Stimulated activated CD4-positive, alpha-beta T cell treated with anti-CD3 and anti-CD28 coated beads, Interleukin-1b, Interleukin-23, amount 100 ng/mL, for 1 hour (primary cell): ENCODE measurements around the gene SEC14L5.
"Not testable (repeated sequence)": the region's sequence is repeated elsewhere in the genome, so short reads cannot be mapped to it uniquely, and the experiment has no call there.

ENCODE experiments used
- DNase-seq, 2 donors: peaks; one replicate each; pipeline ENCODE4 v3.0.0-alpha.2; 2020; ENCODE audit warnings: low read depth in 2 of 2

SEC14L5 gene

DNA sequence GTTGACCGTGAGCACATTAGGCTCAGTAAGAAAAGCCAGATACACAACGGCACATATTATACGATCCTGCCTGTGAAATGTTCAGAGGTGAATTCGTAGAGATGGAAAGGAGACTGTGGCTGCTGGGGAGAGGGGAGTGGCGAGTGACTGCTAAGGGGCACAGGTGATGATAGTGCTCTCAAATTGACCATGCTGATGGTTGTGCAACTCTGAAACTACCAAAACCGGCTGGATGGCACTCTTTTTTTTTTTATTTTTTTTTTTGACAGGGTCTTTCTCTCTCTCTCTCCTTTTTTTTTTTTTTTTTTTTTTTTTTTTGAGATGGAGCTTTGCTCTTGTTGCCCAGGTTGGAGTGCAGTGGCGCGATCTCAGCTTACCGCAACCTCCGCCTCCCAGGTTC, 8.1 kb upstream of the SEC14L5 start:
- no peak for DNase-seq

GRCh38 chr16:4951583-4951982, 6.5 kb upstream of the SEC14L5 start:
- not testable (repeated sequence) for DNase-seq

GRCh38 chr16:4954714-4955113, 3.4 kb upstream of the SEC14L5 start:
- no peak for DNase-seq

DNA sequence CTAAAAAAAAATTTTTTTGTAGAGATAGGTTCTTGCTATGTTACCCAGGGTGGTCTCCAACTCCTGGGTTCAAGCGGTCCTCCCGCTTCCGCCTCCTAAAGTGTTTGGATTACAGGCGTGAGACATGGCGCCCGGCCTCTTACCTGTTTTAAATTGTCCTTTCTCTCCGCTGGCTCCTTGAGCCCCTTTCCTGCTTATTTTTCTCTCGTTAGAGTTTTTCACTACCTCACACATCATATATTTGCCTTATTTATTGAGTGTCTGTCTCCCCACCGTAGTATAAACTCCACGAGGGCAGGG, 760 bp upstream of the SEC14L5 start:
- no peak for DNase-seq

DNA sequence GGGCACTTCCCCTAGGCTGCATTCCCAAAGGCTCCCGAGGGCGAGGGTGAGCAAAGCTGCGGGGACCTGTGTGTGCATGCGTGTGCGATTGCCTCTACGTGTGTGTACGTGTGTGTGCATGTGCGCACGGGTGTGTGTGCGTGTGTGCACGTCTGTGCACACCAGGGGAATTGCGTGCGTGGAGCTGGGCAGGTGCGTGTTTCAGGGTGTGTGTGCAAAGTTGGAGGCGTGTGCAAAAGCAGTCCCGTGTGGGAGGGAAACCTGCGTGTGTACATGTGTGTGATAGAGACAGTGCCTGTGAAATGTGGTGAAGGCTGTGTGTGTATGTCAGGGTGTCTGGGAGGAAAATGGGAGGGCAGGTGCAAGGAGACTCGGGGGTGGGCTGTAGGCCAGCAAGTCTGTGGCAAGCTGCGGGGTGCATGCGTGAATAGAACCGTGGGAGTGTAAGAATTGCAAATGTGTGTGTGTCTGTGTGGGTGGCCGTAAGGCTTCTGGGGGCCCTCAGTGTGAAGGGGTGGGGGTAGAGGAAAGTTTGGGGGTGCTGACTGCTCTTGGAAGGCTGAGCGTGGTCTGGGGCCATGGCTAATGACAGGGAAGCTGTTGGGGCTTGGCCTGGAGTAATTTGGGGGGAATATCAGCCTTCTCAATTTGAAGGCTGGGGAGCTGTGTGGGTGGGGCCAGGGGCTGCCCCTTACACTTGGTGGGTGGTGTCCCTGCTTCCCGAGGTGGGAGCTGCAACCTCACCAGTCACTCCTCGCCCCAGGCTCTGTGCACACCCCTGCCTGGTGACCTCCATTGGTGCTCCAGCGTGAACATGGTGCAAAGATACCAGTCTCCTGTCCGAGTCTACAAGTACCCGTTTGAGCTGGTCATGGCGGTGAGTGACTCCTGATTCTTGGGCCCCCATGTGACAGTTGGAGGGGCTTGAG, 644 bp downstream of the SEC14L5 start:
- no peak for DNase-seq

- no peak for DNase-seq
Measured at GRCh38 chr16:4960579-4960978, 2.4 kb downstream of the SEC14L5 start.

GRCh38 chr16:4962716-4963115, 4.6 kb downstream of the SEC14L5 start:
- DNase-seq = no peak

DNA sequence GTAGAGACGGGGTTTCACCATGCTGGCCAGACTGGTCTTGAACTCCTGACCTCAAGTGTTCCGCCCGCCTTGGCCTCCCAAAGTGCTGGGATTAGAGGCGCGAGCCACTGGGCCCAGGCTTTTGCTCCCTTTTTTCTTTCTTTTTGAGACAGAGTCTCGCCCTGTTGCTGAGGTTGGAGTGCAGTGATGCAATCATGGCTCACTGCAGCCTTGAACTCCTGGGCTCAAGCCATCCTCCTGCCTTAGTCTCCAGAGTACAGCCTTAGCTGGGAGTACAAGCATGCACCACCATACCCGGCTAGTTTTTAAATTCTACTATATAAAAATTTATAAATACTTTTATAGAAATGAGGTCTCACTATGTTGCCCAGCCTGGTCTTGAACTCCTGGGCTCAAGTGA, 5.4 kb downstream of the SEC14L5 start:
- DNase-seq = not testable (repeated sequence)

DNA sequence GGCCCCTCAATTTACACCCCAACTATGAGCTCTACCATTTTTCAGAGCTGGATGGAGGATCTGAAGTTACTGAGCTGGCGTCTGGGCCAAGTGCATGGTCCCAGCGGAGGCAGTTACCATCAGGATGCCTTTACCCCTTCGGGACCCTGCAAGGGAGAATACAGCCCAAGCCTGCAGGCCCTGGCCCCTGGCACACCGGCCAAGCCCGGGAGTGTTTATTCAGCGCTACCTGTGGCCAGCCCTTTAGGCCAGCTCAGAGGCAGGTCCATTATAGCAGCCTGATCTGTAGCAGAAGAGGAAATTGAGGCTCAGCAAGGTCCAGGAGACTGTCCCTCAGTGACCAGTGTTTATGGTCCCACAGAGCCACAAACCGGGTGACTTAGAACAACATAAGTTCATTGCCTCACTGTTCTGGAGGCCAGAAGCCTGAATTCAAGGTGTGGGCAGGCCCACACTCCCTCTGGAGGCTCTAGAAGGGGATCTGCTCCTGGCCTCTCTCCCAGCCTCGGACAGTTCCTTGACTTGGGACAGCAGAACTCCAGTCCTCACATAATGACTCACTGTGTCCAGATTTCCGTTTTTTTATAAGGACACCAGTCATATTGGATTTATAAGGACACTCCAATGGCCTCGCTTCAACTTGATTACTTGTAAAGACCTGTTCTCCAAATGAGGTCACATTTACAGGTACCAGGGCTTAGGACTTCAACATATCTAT, 8.8 kb downstream of the SEC14L5 start:
- no peak for DNase-seq

DNA sequence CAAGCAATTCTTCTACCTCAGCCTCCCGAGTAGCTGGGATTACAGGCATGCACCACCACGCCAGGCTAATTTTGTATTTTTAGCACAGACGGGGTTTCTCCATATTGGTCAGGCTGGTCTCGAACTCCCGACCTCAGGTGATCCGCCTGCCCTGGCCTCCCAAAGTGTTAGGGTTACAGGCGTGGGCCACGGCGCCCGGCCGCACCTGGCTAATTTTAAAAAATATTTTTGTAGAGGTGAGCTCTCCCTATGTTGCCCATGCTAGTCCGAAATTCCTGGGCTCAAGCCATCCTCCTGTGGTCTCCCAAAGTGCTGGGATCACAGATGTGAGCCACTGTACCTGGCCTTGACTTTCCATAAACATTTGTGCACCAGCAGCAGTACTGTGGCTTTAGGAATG, 10.1 kb downstream of the SEC14L5 start:
- DNase-seq = not testable (repeated sequence)

DNA sequence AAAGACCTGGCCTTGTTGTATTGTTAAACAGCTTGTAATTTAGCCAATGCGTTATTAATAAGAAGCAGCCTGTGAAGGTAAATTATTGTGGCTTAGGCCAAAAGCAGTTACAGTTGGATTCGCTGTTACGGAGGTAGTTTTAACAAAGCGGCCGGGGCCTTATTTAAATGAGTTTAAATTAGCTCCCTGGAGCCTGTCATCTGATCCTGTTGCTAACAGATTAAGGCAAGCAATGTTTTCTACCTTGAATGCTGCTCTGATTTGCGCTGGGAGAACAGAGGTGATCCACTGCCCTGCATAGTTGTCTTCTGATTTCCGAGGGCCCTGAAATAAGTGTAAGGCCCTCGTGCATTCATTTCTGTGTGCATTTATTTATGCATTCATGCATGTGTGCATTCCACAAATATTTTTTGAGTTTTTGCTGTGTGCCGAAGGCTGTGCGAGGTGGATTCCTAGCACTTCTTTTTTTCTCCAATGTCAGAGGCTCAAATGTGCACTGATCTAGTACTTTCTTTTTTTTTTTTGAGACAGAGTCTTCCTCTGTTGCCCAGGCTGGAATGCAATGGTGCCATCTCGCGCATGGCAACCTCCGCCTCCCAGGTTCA, 10.9 kb downstream of the SEC14L5 start:
- no peak for DNase-seq

GRCh38 chr16:4970010-4970409, 11.9 kb downstream of the SEC14L5 start:
- no peak for DNase-seq

- no peak for DNase-seq
Measured at GRCh38 chr16:4972938-4973587, 14.9 kb downstream of the SEC14L5 start.

GRCh38 chr16:4976079-4976478, 17.9 kb downstream of the SEC14L5 start:
- DNase-seq = no peak

GRCh38 chr16:4976611-4977145, 18.5 kb downstream of the SEC14L5 start:
- DNase-seq = no peak

GRCh38 chr16:4979164-4979563, 21.0 kb downstream of the SEC14L5 start:
- DNase-seq = no peak

DNA sequence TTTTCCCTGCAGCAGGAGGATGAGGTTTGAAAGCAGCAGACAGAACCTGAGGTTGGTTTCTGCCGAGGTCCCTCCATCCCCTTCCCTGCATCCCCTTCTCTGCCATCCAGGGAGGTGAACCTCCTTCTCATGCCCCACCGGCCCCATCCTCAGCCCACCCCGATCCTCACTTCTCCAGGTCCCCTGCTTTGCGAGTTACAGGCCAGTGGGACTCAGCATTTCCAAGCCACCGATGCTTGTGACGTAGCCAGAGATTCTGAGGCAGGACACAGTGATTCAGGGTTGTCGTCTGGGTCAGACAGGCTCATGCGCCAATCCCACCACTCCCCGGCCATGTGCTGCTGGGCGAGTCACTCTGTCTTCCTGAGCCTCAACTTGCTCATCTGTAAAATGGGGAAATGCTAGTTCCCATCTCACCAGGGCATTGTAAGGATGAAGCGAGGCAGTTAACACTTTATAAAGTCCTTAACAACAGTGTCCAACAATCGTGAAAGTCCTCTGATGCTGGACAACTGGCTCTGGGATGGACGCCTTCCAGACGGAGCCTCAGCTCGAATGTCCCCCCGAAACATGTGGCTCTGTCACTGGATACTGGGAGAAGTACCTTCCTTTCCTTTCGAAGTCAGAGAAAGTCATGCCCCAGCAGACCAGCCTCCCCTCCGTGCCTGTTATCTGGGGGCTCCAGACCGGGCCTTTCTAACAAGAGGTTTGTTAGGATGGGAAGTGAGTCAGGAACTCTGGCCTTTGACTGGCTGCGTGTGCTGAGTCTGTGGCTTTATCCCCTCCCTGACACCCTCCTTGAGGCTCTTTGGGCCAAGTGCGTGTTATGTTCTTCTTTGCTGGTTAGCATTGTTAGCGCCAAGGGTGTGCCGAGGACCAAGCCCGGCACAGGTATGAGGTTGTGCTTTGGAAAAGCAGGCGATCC, 21.9 kb downstream of the SEC14L5 start:
- DNase-seq = no peak

DNA sequence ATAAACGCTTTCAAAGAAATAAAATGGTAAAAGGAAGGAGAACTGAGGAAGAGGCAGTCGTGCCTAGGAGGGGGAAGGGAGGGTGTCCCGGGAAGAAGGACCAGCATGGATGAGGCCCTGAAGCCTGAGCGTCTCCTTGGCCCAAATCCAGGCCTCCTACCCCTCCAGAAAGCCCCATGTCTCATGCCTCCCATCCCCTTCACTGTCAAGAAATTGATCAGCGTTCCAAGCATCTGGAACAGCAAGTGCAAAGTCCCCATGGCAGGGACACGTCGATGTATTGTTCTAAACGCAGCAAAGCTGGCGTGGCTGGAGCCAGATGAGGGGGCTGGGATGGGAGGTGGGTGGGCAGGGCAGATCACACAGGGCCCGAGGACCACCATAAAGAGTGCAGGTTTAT, 22.6 kb downstream of the SEC14L5 start:
- DNase-seq = no peak

DNA sequence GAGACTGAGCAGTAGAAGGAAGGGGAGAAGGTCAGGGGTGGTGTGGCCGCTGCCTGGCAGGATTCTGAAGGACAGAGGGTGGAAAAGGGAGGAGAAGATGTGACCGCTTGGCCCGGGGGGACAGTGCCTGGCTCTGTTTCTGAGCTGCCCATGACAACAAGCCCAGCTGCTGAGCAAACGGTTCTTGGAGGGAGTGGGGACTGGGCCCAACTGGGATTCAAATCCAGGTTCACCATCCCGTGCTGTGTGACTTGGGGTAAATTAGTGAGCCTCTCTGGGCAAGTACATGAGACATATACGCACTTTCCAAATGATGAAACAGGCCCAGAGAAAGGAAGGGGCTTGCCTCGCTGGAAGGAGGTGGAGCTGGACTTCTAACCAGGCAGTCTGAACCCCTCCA, 23.3 kb downstream of the SEC14L5 start:
- DNase-seq = no peak

GRCh38 chr16:4982056-4982867, 24.1 kb downstream of the SEC14L5 start:
- DNase-seq = no peak
